ENCODE measurements around the gene BNIP5.

The BNIP5 gene

DNA sequence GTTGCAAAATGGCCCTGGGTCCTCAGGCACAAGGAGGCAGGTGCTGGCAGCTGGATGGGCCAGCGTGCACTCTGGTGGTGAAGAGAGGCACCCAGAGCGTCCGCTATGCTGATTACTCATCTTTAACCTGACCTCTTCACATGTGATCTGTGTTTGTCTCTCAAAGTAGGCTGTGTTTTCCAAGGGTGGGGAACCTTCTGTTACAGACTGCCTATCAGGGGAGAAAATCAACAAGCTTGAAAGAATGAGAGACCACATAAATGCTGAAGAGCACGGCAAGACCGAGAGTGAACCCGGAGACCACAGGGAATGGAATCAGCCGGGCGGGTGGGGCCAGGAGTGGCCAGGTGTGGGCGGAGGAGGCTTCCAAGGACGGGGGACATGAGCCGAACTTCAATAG, 16.2 kb downstream of the BNIP5 start:
- no peak for DNase-seq

DNA sequence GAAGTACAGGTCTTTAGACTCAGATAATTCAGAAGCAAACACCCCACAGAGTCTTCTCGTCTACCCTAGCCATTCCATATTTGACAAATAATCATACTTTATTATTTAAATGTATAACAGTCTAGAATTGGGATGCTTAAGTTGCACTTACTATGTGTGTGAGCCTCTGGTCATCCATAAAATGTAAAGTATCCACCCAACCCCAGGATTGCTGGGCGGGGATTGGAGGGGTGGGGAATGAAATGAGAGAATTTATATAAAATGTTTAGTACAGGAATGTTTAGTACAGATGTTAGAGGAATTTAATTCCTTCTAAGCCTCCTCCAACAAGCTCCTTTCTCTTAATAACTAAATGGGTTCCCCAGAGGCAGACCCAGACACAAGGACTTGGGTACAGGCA, 16.9 kb downstream of the BNIP5 start:
- no peak for DNase-seq

DNA sequence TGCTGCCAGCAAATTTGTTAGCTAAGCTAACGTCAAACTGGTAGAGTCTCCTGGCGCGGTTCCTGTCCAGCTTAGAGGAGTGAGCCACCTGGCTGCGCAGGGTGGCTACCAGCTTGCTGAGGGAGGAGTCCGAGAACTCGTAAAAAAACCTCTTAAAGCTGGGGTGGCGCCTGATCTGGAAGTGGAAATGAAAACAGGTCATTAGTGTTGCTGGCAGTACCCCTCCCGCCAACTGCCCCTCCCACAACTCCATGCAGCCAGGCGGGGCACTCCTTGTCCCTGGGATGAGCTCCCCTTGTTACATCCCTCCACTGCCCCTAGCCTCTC, 17.3 kb downstream of the BNIP5 start:
- no peak for DNase-seq

DNA sequence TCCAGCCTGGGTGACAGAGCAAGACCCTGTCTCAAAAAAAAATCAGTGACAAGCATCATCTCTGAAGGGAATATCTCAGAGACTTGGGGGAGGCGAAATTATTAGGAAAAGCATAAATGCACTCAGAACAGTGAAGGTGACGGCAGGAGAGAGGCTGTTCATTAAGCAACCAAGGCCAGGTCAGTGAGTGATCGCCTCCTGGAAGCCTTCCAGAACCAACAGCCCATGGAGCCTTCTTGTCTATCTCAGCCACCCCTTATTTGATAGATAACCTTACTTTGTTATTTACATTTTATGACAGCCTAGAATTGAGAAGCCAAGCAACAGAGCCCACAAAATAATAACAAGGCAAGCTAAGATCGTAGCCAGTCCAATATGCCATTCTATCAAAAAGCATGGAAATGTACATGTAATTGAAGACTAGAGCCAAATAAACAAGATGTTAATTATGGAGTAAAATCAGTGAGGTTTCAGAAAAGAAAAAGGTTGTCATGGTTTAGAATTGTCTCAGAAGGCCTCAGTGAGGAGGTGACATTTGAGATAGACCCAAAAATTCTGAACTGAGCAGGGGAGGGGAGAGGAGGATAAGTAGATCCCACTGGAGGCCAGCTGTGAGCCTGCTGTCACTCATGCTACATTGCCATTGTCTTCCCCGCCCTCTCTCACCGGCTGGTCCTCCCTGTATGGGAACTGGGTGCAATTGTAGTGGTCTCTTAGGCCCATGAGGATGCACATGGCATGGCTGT, 17.8 kb downstream of the BNIP5 start:
- DNase-seq, result no peak

DNA sequence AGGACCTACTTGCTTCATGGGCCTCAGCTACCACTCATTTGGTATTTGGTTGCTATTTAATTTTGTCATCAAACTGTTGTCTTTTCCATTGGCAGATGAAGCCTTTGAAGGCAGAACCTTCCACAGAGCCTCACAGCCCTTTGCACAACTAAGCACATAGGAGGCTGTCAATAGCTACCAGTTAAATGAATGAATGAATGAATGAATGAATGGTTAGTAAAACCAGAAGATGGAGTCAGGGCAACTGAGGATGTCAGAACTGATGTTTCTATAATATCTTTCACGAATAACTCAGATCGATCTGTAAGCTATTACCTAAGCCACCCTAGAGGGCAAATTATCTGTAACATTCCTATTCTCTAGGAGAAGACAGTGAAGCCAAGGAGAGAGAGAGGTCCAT, 19.1 kb downstream of the BNIP5 start:
- DNase-seq, result no peak

DNA sequence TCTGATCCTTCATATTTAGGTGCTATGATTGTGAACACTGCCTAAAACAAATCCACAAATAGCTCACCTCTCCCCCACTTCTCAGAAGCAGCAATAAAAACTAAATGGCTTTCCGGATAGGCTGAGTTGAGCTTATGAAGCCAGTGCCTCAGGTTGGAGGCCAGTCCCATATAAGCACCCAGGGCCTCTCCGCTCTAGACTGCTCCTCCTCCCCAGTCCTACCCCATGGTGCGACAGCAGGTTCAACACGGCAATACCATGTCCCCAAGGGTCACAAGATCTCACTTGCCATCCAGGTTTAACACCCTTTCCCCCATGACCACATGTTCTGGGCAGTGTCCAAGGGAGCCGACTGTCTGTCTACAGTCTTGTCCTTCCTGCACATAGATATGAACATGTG, 20.8 kb downstream of the BNIP5 start:
- DNase-seq, result no peak

DNA sequence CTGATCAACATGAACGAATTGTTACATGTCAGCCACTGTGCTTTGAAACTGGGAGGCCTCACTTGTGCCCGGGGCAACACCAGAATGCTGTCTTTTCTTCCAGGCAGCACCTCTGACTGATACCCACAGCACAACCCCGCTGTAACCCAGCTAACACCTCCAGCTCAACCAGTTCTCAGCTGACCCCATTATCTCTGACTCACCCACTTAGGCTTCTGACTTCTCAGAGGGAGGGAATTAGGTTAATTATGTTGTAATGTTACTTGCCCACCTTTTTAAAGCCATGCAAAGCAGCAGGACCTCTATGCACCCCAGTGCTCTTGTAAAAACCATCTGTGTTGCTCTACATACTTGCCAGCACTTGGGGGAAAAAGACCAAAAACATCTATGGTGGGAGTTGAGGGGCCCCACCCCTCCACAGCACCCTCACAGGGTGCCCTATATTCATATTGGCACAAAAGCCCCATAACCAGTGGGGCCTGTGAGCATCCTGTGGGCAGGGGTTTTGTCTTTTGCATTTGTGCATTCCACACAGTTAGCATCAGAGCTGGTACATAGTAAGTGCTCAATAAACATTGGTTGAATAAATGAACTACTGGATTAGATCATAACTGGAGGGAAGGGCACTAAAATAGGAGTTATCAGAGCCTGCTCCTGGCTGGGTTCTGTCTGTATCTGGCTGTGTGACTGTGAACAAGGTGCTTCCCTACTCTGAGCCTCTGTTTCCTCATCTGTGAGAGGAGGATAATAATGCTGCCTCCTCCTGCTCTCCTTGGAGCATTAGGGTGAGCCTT, 22.3 kb downstream of the BNIP5 start:
- DNase-seq, result no peak

DNA sequence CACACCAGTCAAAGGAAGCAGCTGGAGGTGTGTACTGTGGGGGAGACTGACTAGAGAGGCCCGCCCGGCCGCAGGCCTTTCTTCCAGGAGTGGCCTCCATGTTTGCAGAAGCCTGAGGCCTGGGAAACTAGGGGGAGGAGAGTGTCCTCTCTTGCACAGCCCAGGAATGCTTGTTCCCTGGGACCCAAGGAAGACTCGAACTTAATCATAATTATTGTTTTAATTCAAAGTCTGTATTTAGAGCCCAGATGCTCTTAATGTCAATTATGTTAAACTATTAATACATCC, 23.1 kb downstream of the BNIP5 start:
- no peak for DNase-seq

DNA sequence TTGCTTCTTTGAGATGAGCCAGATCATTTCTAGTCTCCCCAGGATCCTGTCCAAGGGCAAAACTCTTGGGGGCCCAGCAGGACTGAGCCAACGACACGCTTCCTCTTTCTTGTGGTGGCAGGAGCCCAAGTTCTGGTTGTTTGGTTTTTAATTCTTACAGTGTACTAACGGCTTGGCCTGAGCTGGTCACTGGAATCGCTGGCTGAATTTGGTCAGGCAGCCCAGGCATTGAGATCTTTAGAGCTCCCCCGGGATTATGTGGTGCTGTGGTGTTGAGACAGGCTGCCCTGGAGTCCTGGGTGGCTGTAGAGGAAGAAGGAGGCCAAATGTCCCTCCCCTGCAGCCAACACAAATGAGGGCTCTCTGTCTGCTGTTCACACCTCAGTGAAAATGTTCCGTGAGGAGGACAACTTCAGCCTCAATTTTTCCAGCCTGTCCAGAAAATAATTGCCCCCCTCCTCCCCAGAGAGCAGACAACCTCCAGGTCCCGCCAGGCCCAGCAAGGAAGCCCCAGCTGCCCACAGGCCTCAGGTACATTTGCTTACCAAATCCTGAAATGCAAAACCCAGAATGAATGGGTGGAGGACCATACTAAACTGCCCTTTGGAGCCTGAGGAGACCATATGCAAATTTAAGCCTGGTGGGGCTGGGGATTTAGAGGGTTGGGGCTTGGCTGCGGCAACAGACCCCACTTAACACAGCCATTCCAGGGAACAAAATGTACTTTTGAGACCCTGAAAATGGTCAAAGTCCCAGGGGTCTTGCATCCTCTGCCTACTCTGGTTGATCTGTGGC, 23.6 kb downstream of the BNIP5 start:
- no peak for DNase-seq

DNA sequence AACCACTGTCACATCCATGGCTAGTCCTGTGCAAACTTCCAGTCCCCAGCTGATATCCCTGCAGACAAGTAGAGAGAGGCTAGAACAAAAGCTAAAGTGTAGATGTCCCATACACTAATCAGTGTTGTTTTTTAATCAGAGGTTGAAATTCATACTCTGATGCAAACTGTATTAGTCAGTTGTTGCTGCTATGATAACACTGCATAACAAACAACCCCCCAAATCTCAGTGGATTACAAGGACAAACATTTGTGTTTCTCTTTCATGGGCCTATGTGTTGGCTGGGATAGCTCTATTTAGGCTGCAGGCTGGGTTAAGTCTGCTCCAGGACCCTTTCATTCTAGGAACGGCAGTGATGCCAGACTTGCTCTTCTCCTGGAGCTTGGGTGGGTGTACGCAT, 26.8 kb downstream of the BNIP5 start:
- no peak for DNase-seq

DNA sequence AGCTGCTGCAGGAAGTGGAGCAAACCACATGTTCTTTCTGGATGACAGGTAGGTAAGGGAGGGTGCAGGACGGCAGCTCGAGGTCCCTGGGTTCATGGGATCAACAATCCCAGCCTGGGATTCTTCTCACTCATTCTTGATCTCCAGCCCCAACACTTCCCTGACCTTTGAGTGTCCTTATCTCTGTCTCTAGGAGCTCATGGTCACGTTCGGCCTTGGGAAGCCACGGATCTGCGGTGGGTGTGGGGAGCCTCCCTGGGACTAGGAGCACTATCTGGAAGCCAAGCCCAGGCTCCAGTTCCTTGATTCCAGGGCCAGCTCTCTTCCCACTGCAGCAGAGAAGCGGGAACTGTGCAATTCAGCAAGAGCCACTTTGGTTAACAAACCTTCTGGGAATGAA, 27.5 kb downstream of the BNIP5 start:
- DNase-seq, result no peak

DNA sequence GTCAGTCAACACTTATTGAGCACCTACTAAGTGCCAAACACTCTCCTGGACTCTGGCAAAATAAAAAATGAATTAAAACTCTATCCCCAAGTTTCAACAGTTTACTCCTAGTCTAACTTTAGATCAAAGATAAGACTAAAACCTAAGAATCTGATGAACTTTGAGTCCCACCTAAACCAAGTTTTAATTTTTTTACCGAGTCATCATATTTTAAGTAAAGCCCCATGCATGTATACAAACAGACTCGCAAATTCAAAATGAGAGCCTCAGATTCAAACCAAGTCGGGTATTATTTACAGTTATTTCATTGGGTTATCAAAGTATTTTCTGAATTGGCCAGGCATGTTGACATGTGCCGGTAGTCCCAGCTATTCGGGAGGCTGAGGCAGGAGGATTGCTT, 28.2 kb downstream of the BNIP5 start:
- no peak for DNase-seq

DNA sequence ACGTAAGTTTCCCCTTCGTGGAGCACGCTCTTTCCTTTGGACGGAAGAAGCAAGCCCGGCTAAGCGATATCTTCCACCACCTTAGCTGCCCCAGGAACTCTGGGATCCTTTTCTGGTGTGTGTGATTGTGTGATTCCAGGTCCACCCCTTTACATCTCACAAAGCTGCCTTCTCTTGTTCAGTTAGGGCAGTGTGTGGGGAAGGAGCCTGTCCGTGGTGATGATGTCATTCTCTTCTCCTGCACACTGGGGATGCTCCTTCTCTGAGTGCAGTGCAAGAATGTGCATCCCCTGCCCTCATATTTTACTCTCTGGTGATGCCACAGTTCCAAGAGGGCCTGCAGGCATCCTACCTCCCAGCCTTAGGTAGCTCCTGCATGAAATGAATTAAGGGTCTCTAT, 30.3 kb downstream of the BNIP5 start:
- no peak for DNase-seq

DNA sequence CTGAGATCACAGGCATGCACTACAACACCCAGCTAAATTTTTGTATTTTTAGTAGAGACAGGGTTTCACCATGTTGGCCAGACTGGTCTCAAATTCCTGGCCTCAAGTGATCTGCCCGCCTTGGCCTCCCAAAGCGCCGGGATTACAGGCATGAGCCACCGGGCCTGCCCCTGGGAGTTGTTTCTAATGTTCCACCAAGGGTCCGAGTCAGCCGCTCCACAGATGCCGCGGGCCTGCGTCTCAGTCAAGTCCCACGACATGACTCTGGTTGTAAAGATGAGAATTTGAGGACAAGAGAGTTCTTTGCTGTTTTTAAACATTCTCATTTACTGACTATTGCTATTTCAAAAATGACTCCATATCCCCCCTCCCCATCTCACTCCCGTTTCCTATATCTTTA, 30.8 kb downstream of the BNIP5 start:
- DNase-seq, result no peak

DNA sequence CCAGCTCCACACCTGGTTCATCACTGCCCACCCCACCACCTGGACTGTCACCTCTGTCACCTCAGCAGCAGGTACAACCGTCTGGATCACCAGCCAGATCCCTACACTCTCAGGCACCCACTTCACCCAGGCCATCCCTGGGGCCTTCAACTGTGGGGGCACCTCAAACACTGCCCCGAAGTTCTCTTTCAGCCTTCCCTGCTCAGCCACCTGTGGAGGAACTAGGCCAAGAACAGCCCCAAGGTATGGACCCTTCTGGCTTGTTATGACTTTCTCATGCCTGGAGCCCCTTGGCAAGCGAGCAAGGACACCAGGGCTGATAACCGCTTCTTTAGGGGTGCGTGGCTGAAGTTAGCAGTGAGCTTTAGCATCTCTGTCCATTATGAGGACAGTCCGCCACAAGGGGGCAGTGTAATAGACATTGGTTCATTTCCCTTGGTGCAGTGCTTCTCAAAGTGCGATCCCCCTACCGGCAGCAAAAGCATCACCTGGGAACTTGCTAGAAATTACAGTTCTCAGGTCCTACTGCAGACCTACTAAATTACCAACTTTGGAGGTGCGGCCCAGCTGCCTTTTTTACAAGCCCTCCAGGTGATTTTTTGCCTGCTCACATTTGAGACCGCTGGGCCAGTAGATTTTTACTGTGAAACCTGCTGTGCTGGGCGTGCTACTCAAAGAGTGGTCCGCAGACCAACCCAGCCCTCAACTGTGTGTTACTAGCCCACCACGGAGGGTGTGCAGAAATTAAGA, 34.3 kb downstream of the BNIP5 start:
- DNase-seq, result peak; percentile 92

DNA sequence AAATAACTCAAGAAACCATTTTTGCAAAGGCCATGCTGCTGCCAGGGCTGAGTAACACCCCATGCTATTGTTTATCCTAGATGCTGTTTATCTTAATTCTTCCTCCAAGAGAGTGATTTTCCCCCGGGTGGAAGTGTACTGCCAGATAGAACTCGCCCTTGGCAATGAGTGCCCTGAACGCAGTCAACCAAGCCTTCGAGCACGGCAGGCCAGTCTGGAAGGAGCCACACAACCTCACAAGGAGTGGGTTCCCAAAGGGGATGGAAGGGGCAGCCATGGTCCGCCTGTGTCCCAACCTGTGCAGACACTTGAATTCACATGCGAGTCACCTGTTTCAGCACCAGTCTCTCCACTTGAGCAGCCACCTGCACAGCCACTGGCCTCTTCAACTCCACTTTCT, 34.9 kb downstream of the BNIP5 start:
- no peak for DNase-seq

DNA sequence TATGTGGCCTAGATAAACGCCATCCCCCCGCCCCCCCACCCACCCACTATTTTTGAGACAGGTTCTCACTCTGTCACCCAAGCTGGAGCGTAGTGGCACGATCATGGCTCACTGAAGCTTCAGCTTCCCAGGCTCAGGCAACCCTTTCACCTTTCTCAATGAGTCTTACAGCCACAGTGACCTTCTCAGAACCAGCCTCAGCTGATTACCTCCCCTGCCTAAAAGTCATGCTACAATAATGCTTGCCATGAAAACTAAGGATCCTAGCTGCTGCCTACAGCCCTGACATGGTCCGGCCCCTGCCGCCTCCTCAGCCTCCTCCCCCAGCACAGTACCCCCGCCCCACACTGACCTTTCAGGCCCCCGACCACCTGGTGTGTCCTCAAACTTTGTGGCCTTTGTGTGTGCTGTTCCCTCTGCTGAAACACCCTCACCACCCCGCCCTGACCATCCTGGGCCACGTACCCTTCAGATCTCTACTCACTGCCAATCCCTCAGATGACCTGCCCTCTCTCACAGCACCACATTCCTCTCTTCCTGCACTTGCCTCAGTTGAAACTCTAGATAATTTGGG, 35.5 kb downstream of the BNIP5 start:
- DNase-seq, result no peak

DNA sequence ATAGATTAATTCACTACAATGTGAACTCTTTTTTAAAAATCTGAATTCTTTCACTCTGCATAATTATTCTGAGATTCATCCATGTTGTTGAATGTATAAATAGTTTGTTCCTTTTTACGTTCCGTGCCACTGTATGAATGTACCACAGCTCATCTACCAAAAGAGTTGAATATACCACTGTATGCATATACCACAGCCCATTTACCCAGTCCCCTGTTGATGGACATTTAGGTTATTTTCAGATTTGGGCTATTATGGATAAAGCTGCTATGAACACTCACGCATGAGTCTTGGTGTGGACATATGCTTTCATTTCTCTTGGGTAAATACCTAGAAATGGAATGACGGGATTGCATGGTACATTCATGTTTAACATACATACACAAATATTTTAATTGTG, 38.7 kb downstream of the BNIP5 start:
- DNase-seq, result no peak

DNA sequence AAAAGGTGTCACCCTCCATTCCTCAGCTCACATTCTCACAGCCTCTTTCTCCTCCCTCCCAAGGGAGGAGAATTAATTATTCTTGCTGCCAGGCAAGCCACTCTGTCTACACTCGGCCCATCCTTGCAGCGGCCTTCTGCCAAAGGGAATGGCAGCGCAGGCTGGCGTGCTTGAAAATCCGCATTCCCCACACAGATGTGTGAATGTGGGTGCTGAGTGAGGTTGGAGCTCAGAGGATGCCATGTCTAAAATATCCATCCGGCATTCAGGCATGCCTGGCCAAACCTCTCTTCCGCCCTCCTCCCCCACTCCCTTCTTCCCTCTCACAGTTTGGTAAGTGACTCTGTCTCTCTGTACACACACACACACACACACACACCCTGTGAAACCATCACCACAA, 39.2 kb downstream of the BNIP5 start:
- DNase-seq, result no peak

DNA sequence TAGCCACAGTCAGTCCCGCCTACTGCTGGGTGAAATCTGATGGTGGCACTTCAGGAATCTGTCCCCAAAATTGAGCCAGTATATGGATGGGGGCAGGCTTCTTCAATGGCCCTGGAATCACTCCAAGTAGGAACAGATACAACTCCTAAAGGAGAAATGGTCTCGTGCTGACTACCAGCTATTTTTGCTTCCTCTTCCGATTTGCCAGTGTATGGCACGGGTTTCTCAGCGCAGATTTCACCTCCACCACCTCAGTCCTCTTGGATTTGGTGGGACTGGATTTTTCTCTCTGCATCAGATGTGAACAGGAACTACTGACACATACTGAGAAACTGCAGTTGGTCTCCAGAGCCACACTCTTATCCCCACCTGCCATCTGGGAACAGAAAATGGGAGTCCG, 39.6 kb downstream of the BNIP5 start:
- DNase-seq, result no peak

DNA sequence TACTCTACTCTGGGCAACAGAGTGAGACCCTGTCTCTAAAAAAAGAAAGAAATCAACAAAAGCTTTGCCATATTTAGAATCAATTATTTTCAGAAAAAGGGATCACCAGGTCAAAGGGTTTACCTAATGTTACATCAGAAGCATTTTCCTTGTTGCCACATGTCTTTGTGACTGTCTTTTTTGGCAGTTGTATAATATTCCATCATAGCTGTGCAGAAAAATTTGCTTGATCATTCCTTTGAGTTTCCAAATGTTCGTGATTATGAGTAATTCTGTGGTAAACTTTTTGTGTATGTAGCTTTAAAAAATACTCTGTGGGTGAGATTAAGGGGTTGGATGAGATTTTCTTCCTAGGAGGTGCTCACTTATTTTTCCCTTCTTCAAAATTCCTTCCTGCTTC, 40.4 kb downstream of the BNIP5 start:
- no peak for DNase-seq

DNA sequence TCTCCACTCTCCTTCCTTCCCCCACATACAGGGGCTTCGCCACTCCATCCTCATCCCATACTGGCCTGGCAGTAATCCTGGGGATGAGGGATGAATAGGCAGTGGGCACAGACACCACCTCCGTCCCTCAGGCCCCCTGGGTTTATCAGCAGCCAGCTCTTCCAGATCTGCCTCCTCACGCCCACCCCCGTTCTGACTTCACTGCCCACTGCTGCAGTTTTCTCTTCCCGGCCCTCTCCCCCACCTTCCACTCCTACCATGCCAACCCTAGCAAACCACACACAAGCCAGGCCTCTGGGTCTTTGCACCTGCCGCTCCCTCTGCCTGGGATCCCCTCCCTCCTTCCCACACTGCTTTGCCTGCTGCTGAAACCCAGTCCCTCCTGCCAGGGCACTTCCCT, 44.5 kb downstream of the BNIP5 start:
- DNase-seq, result no peak

Data from activated naive CD4-positive, alpha-beta T cell treated with anti-CD3 and anti-CD28 coated beads, Interleukin-2, amount 50 U/mL, for 16 hours (primary cell).